Tibial nerve (tissue), 4 donors: Measurements from ENCODE around the gene SNX13. TPM values are rescaled to one million over a fixed set of nuclear protein-coding genes. Genes with fewer than 3 reads are reported as not detected.

Experiments
- DNase-seq, 2 donors: peaks; one replicate each; pipeline ENCODE4 v3.0.0-alpha.2; 2019; ENCODE audit warnings: low spot score in 2 of 2
- H3K27ac ChIP-seq, 4 donors: fragments of 200-600 bp; sonication (generic) in 3 of 4; one replicate each; pipeline ENCODE4 v1.5.1; 2017 to 2019; ENCODE audit warnings: mild to moderate bottlenecking in 1 of 4
- H3K27me3 ChIP-seq, 2 donors: fragments of 200-600 bp; sonication (generic) in 1 of 2; one replicate each; pipeline versions ENCODE4 v1.5.1 to v1.6.0; 2017 to 2019
- H3K36me3 ChIP-seq, 3 donors: fragments of 200-600 bp; sonication (generic); one replicate each; pipeline ENCODE4 v1.5.1; 2018 to 2019
- H3K4me1 ChIP-seq, 4 donors: fragments of 200-600 bp; sonication (generic) in 3 of 4; one replicate each; pipeline ENCODE4 v1.5.1; 2017 to 2019
- H3K4me3 ChIP-seq, 4 donors: fragments of 200-600 bp; sonication (generic) in 3 of 4; one replicate each; pipeline ENCODE4 v1.5.1; 2017 to 2019; ENCODE audit warnings: mild to moderate bottlenecking in 1 of 4, moderate library complexity in 1 of 4
- H3K9me3 ChIP-seq, 4 donors: fragments of 200-600 bp; sonication (generic) in 3 of 4; one replicate each; pipeline ENCODE4 v1.5.1; 2017 to 2019
- EP300 ChIP-seq, 2 donors: sonication (generic); formaldehyde crosslinking; IDR thresholded peaks; one replicate each; pipeline ENCODE4 v1.6.1; 2017; ENCODE audit warnings: antibody characterized with exemption in 2 of 2, mild to moderate bottlenecking in 1 of 2
- POLR2A ChIP-seq, 2 donors: fragments of 450-650 bp; IDR thresholded peaks; one replicate each; pipeline ENCODE4 v1.6.1; 2017; ENCODE audit warnings: antibody characterized with exemption in 2 of 2, mild to moderate bottlenecking in 2 of 2, moderate library complexity in 2 of 2
- WGBS, 2 donors: methylation state at CpG; one replicate each; pipeline ENCODE4 v1.1.5; 2018; 5-methylcytosine and 5-hydroxymethylcytosine counted together
- total RNA-seq, 4 donors: library from RNA; depleted of rRNA; stranded (reverse); fragments of >200 nt; gene quantifications; one replicate each; pipeline ENCODE4 v1.1.0, GENCODE V29; 2016
- TF ChIP-seq, protein P1 (sequence below), 5 experiments: fragments of 200-600 bp in 3 of 5; fragments of 450-650 bp in 2 of 5; sonication (generic) in 3 of 5; IDR thresholded peaks; one replicate each; pipeline ENCODE4 v1.5.1; 2016 to 2019; ENCODE audit warnings: antibody characterized with exemption in 5 of 5, mild to moderate bottlenecking in 3 of 5, moderate library complexity in 2 of 5

SNX13 gene
- total RNA-seq, 4 donors from 2014 or later = 52.8 to 77.6 (median 58.9) TPM

GRCh38 chr7:17985473-17986239 is 45.4 kb upstream of the SNX13 start:
- Histone ChIP-seq H3K36me3 (no peaks in the 10 kb centered on the region), H3K4me3 (no peak overlapping the region), H3K27me3 (no peaks in the 10 kb centered on the region), H3K27ac (no peak overlapping the region), H3K9me3 (peaks cover 0 to 5% (median 0%) of the 10 kb centered on the region in 4 donors), H3K4me1 (no peaks in the 10 kb centered on the region)
- 89 to 90% methylated on average over 6 of the region's 6 CpGs for WGBS, 2 donors
- no peak for DNase-seq
- TF ChIP-seq, protein P1, sequence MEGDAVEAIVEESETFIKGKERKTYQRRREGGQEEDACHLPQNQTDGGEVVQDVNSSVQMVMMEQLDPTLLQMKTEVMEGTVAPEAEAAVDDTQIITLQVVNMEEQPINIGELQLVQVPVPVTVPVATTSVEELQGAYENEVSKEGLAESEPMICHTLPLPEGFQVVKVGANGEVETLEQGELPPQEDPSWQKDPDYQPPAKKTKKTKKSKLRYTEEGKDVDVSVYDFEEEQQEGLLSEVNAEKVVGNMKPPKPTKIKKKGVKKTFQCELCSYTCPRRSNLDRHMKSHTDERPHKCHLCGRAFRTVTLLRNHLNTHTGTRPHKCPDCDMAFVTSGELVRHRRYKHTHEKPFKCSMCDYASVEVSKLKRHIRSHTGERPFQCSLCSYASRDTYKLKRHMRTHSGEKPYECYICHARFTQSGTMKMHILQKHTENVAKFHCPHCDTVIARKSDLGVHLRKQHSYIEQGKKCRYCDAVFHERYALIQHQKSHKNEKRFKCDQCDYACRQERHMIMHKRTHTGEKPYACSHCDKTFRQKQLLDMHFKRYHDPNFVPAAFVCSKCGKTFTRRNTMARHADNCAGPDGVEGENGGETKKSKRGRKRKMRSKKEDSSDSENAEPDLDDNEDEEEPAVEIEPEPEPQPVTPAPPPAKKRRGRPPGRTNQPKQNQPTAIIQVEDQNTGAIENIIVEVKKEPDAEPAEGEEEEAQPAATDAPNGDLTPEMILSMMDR (IDR thresholded peaks at IDR 0.05) = no peak

- peaks cover 0 to 5% (median 0%) of the 10 kb centered on the region in 4 donors for H3K9me3 ChIP-seq
- H3K4me1 ChIP-seq = no peaks in the 10 kb centered on the region
- DNase-seq = no peak
- no peaks in the 10 kb centered on the region for H3K36me3 ChIP-seq
- peak overlapping the region in 1 of 4 donors; percentile 62 for H3K27ac ChIP-seq
- TF ChIP-seq, protein P1 (IDR thresholded peaks at IDR 0.05) = no peak
- no peak for TF ChIP-seq EP300 (IDR thresholded peaks at IDR 0.05)
- no peak for TF ChIP-seq POLR2A (IDR thresholded peaks at IDR 0.05)
- no peak overlapping the region for H3K4me3 ChIP-seq
- 77 to 86% methylated on average over 1 of the region's 1 CpG for whole genome bisulfite sequencing, 2 donors
- H3K27me3 ChIP-seq = no peaks in the 10 kb centered on the region
Measured at GRCh38 chr7:17984288-17984687, 44.0 kb upstream of the SNX13 start.

DNA sequence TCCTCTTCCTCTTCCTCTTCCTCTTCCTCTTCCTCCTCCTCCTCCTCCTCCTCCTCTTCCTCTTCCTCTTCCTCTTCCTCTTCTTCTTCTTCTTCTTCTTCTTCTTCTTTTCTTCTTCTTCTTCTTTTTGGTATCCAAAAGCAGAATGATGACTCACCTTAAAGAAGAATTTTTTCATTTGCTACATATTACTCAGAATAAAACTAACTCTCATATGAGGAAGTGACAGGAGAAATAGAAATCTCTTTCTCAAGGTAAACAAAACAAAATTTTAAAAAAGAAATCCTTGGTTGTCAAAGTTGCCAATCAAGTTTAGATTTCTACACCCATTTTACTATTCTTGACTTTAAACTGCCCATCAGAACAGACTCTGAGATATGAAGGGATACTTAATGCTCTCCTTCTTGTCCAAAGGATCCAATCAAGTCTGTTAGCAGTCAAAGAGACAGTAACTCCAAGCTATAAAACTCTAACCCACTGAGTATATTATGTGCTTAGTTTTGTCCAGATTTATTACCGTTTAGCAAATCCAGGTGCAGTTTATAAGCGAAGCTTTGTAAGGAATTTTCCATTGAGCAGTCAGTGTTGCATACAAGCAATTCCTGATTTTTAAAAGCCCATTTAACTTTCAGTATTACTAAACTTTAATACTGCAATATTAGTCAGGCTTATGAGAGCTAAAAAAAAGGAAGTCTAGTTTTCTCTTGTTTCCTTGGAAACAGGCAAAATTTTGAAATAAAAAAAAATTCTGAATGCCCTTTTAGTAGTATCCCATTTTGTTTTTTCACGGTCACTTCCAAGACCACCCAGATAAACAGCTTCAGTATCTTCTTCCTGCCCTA is 43.1 kb upstream of the SNX13 start:
- Histone ChIP-seq H3K27ac (peak overlapping the region in 1 of 4 donors; percentile 62), H3K27me3 (no peaks in the 10 kb centered on the region), H3K9me3 (peaks cover 0 to 5% (median 0%) of the 10 kb centered on the region in 4 donors), H3K4me3 (no peak overlapping the region), H3K36me3 (no peaks in the 10 kb centered on the region), H3K4me1 (no peaks in the 10 kb centered on the region)
- 44 to 49% methylated on average over 3 of the region's 3 CpGs for WGBS, 2 donors
- no peak for DNase-seq
- TF ChIP-seq, protein P1 (IDR thresholded peaks at IDR 0.05) = no peak
- no peak for TF ChIP-seq POLR2A (IDR thresholded peaks at IDR 0.05)
- no peak for TF ChIP-seq EP300 (IDR thresholded peaks at IDR 0.05)

DNA sequence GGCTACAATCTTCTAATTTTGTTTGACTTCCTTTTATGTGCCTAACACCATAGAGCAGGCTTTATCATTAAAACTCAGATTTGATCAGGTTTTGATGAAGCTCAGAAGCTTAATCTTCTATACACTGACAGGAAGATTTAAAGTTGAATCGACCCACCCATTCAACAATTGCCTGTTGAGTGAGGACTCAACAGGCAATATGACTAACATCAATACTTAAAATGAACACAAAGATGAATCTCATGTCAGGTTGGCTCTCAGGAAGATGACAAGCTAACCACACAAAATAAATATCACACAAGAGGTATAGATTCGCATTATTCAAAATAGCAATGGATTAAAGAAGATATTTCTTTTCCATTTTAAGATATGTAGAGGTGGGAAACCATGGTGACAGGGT is 36.7 kb upstream of the SNX13 start:
- H3K27me3 ChIP-seq = no peaks in the 10 kb centered on the region
- 76 to 87% methylated on average over 2 of the region's 2 CpGs for WGBS, 2 donors
- H3K36me3 ChIP-seq = no peaks in the 10 kb centered on the region
- H3K4me1 ChIP-seq = no peaks in the 10 kb centered on the region
- DNase-seq = no peak
- H3K4me3 ChIP-seq = no peak overlapping the region
- H3K9me3 ChIP-seq = peaks cover 0 to 5% (median 0%) of the 10 kb centered on the region in 4 donors
- H3K27ac ChIP-seq = no peak overlapping the region
- TF ChIP-seq EP300 (IDR thresholded peaks at IDR 0.05) (no peak), POLR2A (IDR thresholded peaks at IDR 0.05) (no peak)
- TF ChIP-seq, protein P1 (IDR thresholded peaks at IDR 0.05) = no peak

GRCh38 chr7:17971411-17971810 is 31.1 kb upstream of the SNX13 start:
- 41 to 46% methylated on average over 2 of the region's 2 CpGs for WGBS, 2 donors
- no peak for TF ChIP-seq EP300 (IDR thresholded peaks at IDR 0.05)
- TF ChIP-seq POLR2A (IDR thresholded peaks at IDR 0.05) = no peak
- TF ChIP-seq, protein P1 (IDR thresholded peaks at IDR 0.05) = peak in 2 of 5 experiments; percentile 16 to 21
- H3K36me3 ChIP-seq = no peaks in the 10 kb centered on the region
- no peak for DNase-seq
- H3K4me1 ChIP-seq = no peaks in the 10 kb centered on the region
- no peak overlapping the region for H3K4me3 ChIP-seq
- H3K27ac ChIP-seq = no peak overlapping the region
- H3K27me3 ChIP-seq = no peaks in the 10 kb centered on the region
- no peaks in the 10 kb centered on the region for H3K9me3 ChIP-seq
